Transverse colon (tissue), 4 donors: ENCODE data around the gene NT5DC2.

Source experiments
- CTCF ChIP-seq, 5 experiments: fragments of 200-600 bp in 3 of 5; fragments of 450-650 bp in 2 of 5; sonication (generic) in 3 of 5; IDR thresholded peaks; 1 replicate in 2 of 5; 2 replicates in 3 of 5; pipeline ENCODE4 v1.5.1; 2016 to 2017; ENCODE audit warnings: antibody characterized with exemption in 5 of 5, inconsistent platforms in 3 of 5, mild to moderate bottlenecking in 2 of 5, moderate library complexity in 1 of 5
- EP300 ChIP-seq: sonication (generic); formaldehyde crosslinking; IDR thresholded peaks from one replicate; pipeline ENCODE4 v1.6.1; 2017; ENCODE audit warnings: antibody characterized with exemption, low read depth
- POLR2A ChIP-seq: fragments of 450-650 bp; IDR thresholded peaks from one replicate; pipeline ENCODE4 v1.6.1; 2016; ENCODE audit warnings: antibody characterized with exemption, mild to moderate bottlenecking, moderate library complexity
- POLR2AphosphoS5 ChIP-seq, 3 donors: sonication (generic); formaldehyde crosslinking; IDR thresholded peaks; one replicate each; pipeline ENCODE4 v1.6.1; 2016; ENCODE audit warnings: antibody characterized with exemption in 3 of 3

GRCh38 chr3:52521488-52521824 is 12.2 kb downstream of the NT5DC2 start:
- TF ChIP-seq CTCF (IDR thresholded peaks at IDR 0.05) = no peak
- no peak for TF ChIP-seq POLR2AphosphoS5 (IDR thresholded peaks at IDR 0.05)
- no peak for TF ChIP-seq POLR2A
- no peak for TF ChIP-seq EP300
